NCI-H128 (cell line): ENCODE measurements around the gene CTNNA3.

Source experiments
- DNase-seq: peaks from one replicate; lab custom pipeline; 2025; ENCODE audit not compliant: unreplicated experiment; lab: John Stamatoyannopoulos, UW

The CTNNA3 gene

DNA sequence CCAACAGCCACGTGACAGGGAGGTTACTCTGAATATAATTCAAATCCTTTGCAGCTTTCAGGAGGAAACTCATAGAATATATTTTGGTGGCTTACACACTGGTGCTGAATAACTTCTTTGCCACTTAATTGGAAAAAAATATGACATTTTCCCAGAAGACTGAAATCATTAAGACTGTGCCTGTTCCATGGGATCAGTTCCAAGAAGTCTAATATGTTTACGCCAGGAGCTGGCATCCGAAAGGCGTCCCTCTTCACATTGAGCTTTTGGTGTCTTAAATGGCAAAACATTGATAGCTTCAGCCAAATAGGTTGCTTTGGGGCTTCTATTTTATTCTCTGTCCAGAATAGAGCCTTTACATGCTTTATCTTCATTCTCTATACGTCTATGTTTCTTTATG is 1687.8 kb downstream of the CTNNA3 start:
- DNase-seq, result no peak

DNA sequence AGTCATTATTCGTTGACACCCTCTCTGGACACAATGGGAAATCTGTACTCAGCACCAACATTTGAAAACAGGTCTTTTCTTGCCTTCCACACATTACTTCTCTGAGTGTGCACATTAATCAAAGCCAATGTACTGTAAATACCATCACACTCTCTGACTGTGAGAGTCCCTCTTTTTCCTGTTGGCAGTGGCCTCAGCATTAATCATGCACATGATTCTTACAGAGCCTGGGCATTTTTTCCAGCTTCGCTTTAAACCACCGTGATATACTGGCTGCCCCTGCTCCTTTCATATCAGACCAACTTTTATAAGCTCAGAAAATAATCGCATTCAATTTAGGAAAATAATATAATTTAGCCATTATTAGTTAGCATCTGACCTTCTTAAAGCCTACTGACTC is 1689.6 kb downstream of the CTNNA3 start:
- DNase-seq, result no peak

DNA sequence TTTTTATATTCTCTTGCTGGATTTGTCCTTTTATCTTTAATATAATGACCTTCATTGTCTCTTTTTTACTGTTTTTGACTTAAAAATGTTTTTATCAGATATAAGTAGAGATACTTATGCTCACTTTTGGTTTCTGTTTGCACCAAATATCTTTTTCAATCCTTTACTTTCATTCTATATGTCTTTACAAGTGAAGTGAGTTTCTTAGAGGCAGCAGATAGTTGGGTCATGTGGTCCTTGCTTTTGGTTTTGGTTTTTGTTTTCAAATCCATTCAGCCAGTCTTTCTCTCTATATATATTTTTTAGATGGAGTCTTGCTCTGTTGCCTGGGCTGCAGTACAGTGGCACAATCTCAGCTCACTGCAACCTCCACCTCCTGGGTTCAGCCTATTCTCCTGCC is 1702.5 kb downstream of the CTNNA3 start:
- DNase-seq, result no peak

DNA sequence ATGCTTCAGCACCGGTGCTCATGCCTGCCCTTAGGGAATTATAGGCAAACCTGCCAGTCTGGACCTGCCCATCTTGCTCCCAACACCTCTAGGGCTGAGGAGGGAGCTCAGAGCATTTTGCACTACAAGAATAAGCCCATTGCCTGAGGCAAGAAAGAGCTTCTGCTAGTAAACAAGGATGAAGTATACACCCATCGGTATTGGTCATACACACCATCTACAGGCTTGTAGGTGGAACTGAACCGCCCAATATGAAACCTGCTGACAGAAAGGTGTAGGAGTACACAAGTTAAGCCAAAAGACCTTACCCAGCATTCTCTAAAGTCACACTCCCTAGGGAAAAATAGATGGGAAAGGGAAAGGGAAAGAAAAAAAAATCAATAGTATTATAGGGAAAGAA is 1727.1 kb downstream of the CTNNA3 start:
- no peak for DNase-seq

DNA sequence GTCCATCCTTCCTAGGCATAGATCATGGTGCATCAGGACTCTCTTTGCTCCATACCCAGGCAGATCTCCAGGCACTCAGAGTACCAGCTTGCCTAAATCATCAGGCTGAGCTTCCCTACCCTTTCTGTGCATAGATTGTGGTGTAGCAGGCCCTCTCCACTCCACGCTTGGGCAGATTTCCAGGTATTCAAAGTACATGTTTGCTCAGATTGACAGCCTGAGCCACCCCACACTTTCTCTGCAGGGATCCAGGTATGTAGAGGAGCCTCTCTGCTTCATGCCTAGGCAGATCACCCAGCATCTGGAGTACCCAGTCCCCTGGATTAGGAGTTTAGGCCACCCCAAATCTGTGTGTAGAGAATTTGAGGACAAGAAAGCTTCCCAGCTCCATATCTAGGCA is 1727.6 kb downstream of the CTNNA3 start:
- DNase-seq, result no peak

DNA sequence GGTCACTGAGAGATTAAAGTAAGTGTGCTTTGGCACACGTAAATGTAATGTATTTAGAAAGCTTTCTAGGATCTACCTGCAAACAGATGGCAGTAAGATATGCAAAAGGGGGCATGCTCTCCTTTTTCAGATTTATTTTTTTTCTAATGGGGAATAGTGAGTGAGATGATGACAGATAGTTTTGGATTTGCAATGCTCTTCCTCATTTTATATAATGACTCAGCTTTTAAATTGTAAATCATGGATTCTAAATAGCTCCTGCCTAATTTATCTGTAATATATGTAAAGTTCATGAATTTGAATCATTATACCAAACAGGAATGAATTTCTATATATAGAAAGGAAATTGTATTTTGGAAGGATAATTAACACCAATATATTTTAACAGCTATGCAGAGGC is 1731.8 kb downstream of the CTNNA3 start:
- no peak for DNase-seq

DNA sequence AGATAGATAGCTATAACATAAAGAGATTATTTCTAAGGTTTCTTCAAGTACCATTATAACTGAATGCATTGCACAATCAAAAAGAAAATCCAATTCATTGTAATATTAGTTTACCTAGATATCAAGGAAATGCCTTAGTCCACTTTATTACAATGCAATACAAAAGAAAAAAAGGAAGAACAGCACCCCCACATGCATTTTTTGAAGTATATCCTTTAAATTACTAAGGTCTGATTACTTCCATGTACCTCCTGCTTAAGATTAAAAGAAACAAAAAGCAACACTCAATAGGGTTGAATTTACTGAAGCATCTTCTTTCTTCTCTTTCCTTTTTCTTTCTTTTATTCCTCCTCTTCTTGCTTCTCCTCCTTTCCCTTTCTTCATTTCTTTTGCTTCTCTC is 1743.9 kb downstream of the CTNNA3 start:
- no peak for DNase-seq

DNA sequence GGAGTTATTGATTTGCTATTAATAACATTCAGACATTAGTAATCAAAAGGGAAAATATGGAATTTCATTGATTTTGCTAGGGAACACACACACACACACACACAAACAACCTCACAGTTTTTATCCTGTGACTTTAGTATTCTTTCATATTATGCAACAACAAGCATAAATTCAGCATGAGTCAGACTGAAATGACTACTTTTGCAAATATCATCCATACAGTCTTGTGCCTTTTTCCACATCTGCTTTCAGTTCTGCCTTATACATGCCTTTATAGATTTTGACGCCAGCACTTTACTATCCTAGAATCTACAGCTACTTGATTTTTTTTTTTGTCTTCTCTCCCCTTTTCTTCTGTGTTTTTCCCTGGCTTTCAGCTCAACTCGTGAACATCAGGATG is 1745.9 kb downstream of the CTNNA3 start:
- no peak for DNase-seq

DNA sequence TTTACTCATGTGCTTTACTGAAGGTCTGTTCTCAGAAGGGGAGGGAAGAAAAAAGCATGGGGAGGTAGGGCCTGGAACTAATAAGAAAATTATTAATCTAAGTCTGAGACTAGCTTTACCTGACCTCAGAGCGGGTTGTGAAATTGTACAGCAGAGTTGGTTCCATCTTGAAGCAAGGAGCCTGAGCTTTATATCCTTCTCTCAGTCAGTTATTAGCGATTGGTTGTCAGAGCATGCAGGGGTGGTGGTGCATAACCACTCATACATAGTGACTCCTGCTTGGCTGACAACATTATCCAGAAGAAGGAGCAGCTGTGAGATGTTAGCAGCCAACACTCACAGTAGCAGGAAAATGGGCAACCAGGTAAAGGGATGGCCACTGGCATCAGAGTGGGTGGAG is 1746.5 kb downstream of the CTNNA3 start:
- DNase-seq, result no peak

DNA sequence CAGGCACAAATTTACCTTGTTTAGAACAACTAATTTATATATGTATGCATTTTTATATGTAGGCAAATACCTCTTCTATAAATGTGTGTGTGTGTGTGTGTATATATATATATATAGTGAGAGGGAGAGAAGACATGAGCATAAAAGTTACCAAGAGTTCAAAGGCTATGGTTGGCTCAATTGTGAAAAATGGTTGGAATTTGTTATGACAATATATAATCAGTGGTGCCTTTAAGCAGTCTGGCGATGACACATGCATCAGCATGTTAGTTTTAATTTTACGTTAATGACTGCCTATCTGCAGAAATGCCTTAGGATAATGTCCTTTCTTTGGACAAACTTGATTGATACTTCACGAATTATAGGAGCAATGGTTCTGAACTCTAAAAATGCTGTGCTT is 1750.9 kb downstream of the CTNNA3 start:
- no peak for DNase-seq

DNA sequence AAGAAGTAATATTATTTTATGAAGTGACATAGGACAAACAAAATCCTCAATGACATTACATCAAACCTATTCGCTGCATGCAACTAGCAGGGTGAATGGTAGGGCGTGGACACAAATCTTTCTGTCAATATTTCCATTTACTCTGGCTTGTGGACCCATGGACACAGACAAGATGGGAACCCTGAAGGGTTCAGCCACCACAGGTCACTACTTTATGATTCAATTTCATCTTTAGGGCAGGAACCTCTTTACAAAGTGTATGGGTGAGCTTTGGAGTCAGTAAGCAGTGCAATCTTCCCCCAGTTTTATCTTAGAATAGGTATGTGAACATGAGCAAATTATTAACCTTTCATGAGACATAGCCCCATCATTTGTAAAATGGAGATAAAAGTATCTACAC is 1752.5 kb downstream of the CTNNA3 start:
- DNase-seq, result no peak

DNA sequence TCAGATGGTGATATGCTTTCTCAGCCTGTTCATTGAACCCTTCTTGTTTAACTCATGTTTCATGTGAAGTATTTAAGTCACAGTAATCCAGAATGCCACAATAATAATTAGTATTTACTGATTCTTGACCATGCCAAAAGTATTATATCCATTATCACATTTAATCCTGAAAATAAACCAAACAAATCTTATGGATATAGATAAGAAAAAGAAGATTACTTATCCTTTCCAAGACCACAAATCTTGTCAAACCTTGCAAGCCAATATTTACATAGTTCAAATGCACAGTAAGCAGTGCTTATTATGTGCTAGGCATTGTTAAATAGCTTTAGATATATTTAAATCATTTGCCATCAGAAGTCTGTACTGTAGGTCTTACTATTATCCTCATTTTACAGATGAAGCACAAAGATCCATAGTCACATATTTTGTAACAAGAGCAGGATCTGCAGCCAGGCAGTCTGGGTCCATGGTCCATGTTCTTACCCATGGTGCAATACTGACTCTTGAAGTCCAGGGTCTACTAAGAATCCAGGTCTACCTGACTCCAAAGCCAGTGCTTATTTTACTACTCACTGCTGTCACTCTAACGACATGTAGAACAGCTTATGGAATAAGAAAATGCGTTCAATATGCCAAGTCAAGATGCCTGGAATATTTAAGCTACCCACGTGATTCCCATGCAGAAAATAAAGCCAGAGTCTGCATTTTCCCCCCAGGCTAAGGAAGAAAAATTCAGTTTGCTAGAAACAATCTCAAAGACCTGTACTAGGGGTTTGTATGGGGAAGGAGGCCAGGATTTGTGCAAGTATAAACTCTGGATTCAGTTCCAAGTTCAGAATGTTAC is 1755.0 kb downstream of the CTNNA3 start:
- DNase-seq, result no peak

DNA sequence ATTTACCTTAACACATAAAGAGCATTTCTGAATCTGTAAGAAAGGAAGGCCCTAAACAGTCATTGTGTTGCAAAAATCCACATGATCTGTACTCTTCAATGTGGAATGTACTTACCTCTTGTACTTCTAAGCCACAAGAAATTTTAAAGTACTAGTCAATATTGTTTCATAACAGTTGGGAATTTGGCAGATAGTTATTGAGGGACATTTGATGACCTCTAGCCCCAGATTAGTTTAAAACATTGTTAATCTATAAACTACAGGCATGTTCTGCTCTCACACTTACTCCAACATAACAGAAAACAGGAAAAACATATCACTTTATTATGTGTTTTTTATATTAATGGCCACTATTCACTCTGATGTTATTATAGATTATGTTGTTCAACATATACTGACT is 1755.9 kb downstream of the CTNNA3 start:
- DNase-seq, result no peak

DNA sequence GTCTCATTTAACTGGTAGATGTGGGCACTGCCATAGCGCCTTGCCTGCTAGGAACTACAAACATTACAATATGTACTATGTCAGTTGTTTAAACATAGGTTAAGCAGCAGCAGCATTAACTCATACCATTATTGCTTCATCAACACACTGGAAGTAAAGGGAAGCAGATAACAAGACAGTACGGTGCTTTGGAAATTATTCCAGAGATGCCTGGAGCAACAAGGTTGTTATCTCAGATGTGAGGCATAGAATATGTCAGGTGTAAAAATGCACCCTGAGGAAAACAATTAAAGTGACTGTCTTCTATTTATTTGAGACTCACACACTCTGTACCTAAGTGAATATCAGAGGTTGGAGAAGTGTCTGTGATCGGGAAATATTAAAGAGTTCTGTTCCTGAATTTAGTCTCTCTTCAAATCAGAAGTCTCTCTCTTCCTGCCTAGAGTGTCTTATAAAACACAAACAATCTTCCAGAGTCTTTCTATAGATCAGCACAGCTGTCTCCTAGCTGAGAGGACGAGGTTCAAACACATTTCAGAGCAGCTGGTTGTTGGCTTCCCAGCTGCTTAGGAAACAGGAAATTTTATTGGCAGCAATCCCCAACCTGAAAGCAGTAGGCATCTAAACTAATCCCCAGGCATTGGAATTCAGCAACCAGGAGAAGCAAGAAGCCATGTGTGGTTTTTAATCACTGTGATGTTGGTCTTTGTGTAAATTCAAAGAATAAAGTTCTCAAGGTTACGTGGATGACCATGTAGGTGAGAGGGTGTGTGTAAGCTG is 1764.5 kb downstream of the CTNNA3 start:
- DNase-seq, result no peak

DNA sequence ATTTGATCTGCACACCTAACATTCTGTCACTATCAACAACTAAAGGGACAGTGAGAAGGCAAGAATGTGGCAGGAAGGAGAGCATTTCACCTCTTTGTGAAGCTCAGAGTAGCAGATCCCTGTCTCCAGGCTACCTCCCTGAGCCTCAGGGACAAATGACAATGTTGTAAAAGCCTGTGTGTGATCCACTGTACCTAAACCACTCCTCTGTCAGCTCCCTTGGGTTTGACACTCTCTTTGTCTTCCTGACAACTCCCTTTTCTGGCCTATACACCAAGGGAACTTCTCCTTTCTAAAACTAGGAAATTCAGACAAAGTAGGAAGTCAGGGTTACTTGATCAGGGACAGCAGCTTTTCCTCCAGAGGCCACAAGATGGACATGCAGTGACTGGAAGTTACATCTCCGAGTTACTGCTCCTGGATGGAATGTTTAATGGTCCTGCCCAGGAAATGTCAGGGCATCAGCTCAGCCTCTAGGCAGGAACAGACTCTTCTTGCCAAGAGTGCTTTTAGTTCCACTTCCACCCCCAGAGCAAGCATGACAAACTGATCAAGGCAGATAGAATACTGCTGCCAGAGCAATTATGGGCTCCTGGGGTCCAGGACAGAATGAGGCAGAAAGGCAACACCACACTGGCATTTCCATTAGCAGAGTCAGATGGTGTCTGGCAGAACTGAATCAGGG is 1784.7 kb downstream of the CTNNA3 start:
- DNase-seq, result no peak

DNA sequence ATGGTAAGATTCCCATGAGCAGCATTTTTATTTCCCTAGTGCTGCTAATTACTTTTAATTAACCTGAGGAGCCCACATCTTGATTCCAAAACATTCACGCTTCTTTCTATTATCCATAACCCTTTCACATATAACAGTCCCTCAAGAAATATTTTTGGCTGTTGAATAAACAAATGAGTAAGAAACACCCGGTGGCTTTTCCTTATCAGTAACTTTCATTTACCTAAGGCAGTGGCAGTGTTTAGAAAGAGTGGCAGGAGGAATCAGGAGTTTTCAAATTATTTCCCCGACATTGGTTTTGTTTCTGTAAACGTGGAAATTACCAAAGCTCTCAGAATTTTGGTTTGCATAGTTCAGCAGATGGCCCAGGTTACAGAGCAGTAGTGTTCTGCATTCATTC is 1785.8 kb downstream of the CTNNA3 start:
- DNase-seq, result no peak

DNA sequence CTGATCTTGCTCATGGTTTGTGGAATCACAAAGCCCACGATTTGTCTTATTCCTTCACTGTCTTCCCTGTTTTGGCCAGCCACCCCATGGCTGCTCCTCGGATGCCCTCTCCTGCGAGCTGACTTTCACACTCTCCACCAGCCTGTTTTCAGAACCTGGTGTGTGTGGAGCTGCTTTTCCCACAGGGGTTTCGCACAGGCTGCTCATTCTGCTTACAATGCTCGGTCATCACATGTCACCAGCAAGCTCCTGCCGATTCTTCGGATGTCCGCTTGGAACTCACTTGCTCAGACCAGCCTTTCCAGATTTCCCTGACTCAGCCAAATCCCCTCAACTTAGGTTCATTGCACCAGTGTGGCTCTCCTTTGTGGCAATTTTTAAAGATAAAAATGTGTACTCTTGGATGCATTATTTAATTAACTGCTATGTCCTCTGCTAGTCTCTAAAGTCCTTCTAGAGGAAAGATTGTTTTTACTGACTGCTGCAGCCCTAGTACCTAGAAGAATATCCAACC is 1788.7 kb downstream of the CTNNA3 start:
- no peak for DNase-seq

DNA sequence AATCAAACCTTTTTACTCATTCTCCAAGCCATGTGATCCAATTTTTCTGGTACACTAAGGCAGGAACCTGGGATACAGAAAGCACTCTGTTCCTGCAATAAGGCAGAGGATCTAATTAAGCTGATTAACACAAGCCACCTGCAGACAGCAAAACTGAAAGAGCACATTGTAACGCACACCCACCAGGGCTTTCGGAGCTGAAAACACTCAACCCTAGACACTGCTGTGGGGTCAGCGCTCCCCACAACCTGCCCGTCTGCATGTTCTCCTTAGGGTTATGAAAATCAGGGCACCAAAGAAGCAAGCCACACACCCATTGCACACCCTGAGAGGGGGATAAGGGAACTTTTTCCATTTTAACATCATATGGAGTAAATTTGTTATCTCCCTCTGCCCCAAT is 1792.4 kb downstream of the CTNNA3 start:
- DNase-seq, result no peak

DNA sequence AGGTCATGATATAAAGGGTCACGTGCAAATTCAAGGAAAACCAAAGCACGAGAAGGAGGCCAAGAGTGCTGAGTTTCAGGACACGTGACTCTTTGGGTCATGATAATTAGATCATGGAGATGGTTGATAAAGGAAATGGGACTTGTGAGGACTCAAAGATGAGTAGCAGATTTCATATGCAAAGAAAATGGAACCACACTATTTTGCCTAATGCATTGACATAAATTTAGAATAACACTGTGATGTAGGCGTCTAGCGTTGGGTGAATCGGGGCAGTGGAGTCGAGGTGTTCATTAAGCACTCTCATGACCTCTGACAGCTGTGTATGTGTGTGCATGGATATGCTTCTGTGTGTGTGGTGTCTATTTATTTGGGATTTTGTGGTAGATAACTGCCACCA is 1795.7 kb downstream of the CTNNA3 start:
- no peak for DNase-seq

DNA sequence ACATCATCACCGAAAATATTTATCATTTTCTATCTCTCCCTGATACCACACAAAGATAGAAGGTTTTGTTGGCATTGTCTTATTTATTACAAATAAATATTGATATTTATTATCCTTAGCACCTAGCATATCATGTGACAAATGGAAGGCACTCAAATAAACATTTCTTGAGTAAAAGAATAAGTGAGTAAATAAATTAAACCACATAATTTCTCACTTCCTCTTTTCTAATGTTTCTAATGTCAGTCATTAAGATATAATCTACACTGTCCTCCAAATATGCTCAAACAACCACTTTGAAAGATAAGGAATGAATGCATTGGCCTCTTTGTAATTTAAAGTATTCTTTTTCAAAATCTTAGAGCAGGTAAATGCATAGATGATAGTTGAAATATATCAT is 1797.9 kb downstream of the CTNNA3 start:
- no peak for DNase-seq

DNA sequence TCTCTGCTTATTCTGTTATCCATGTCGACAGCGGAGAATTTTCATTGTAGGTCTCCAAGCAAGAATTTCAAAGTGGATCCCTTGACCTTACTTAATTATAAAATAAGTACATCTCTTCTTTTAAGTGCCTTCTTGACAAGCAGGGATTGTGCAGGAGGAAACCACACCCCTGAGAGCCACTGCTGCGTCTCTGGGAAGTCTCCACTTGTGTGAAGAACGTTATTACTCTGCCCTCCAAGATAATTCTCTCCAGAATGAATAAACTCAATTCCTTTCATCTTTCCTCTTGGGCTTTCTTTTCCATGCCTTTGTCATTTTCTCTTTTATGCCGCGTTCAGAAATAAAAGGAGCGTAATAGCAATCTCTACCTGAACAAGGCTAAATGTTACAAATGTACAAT is 1801.0 kb downstream of the CTNNA3 start:
- no peak for DNase-seq

DNA sequence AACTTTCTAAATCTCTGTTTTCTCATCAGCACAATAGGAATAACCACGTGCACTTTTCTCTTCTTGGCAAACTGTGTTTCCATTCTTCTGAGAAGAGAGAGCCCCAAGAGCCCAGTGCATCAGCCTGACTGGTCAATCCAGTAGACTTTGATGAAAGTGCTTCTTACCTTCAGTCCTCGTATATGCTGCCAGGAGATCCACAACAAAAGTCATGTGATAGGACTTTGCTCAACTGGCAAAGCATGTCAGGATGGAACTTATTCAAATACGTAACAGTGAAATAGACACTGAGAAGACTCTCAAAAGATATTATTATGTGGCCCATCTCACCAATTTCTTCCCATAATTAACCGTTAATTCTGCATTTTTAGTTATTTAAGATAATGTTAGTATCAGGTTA is 1801.6 kb downstream of the CTNNA3 start:
- no peak for DNase-seq
